ENCODE results near the gene CDK8. TPM values are rescaled to one million over a fixed set of nuclear protein-coding genes. Genes with fewer than 3 reads are reported as not detected.
"Not testable (repeated sequence)": the region's sequence is repeated elsewhere in the genome, so short reads cannot be mapped to it uniquely, and the experiment has no call there.

CDK8 gene
- total RNA-seq, 1 donor from 2014 or later: 18.2 TPM

GRCh38 chr13:26280295-26280694 is 26.4 kb downstream of the CDK8 start:
- no peak for TF ChIP-seq CTCF (IDR thresholded peaks at IDR 0.05)

GRCh38 chr13:26280822-26281221 is 26.9 kb downstream of the CDK8 start:
- no peak overlapping the region for H3K27ac Mint-ChIP-seq (ENCODE audit: unreplicated experiment)
- no peak overlapping the region for H3K4me3 Mint-ChIP-seq (ENCODE audit: unreplicated experiment)
- H3K27me3 Mint-ChIP-seq (ENCODE audit: low read depth): no peaks in the 10 kb centered on the region
- peaks cover 11% of the 10 kb centered on the region for H3K9me3 Mint-ChIP-seq (ENCODE audit: low read depth)
- DNase-seq (ENCODE audit: low spot score): no peak
- TF ChIP-seq CTCF (IDR thresholded peaks at IDR 0.05): no peak
- H3K36me3 Mint-ChIP-seq (ENCODE audit: low read depth): peaks cover 9% of the 10 kb centered on the region
- peaks cover 26% of the 10 kb centered on the region for H3K4me1 Mint-ChIP-seq (ENCODE audit: low read depth)

More at GRCh38 chr13:26280295-26280694, 26.4 kb downstream of the CDK8 start:
- H3K4me1 Mint-ChIP-seq (ENCODE audit: low read depth): peaks cover 21% of the 10 kb centered on the region
- H3K4me3 Mint-ChIP-seq (ENCODE audit: unreplicated experiment): no peak overlapping the region
- H3K27ac Mint-ChIP-seq (ENCODE audit: unreplicated experiment): no peak overlapping the region
- DNase-seq (ENCODE audit: low spot score): no peak
- H3K27me3 Mint-ChIP-seq (ENCODE audit: low read depth): no peaks in the 10 kb centered on the region
- H3K9me3 Mint-ChIP-seq (ENCODE audit: low read depth): peaks cover 11% of the 10 kb centered on the region
- peaks cover 9% of the 10 kb centered on the region for H3K36me3 Mint-ChIP-seq (ENCODE audit: low read depth)

- H3K4me1 Mint-ChIP-seq (ENCODE audit: low read depth): peaks cover 21% of the 10 kb centered on the region
- peaks cover 23% of the 10 kb centered on the region for H3K9me3 Mint-ChIP-seq (ENCODE audit: low read depth)
- DNase-seq (ENCODE audit: low spot score); H3K36me3 Mint-ChIP-seq (ENCODE audit: low read depth); H3K4me3 Mint-ChIP-seq (ENCODE audit: unreplicated experiment); H3K27me3 Mint-ChIP-seq (ENCODE audit: low read depth): not testable (repeated sequence)
- peak overlapping the region; percentile 34 for H3K27ac Mint-ChIP-seq (ENCODE audit: unreplicated experiment)
Measured at GRCh38 chr13:26285911-26286310, 32.0 kb downstream of the CDK8 start.

- not testable (repeated sequence) for H3K27me3 Mint-ChIP-seq (ENCODE audit: low read depth); DNase-seq (ENCODE audit: low spot score); H3K36me3 Mint-ChIP-seq (ENCODE audit: low read depth); H3K27ac Mint-ChIP-seq (ENCODE audit: unreplicated experiment); H3K4me3 Mint-ChIP-seq (ENCODE audit: unreplicated experiment)
- Mint-ChIP-seq H3K4me1 (ENCODE audit: low read depth) (peaks cover 17% of the 10 kb centered on the region), H3K9me3 (ENCODE audit: low read depth) (peaks cover 16% of the 10 kb centered on the region)
Measured at GRCh38 chr13:26288838-26289237, 34.9 kb downstream of the CDK8 start.

GRCh38 chr13:26295812-26296211 is 41.9 kb downstream of the CDK8 start:
- Mint-ChIP-seq H3K9me3 (ENCODE audit: low read depth) (no peaks in the 10 kb centered on the region), H3K27ac (ENCODE audit: unreplicated experiment) (no peak overlapping the region), H3K4me1 (ENCODE audit: low read depth) (peaks cover 24% of the 10 kb centered on the region), H3K27me3 (ENCODE audit: low read depth) (no peaks in the 10 kb centered on the region), H3K36me3 (ENCODE audit: low read depth) (no peaks in the 10 kb centered on the region), H3K4me3 (ENCODE audit: unreplicated experiment) (no peak overlapping the region)
- DNase-seq (ENCODE audit: low spot score): no peak
- TF ChIP-seq CTCF (IDR thresholded peaks at IDR 0.05): no peak

GRCh38 chr13:26299168-26299750 is 45.3 kb downstream of the CDK8 start:
- Mint-ChIP-seq H3K27me3 (ENCODE audit: low read depth) (no peaks in the 10 kb centered on the region), H3K27ac (ENCODE audit: unreplicated experiment) (no peak overlapping the region), H3K4me3 (ENCODE audit: unreplicated experiment) (no peak overlapping the region), H3K9me3 (ENCODE audit: low read depth) (no peaks in the 10 kb centered on the region), H3K36me3 (ENCODE audit: low read depth) (no peaks in the 10 kb centered on the region), H3K4me1 (ENCODE audit: low read depth) (peaks cover 28% of the 10 kb centered on the region)
- DNase-seq (ENCODE audit: low spot score): no peak
- no peak for TF ChIP-seq CTCF (IDR thresholded peaks at IDR 0.05)
